ENCODE data around the gene WDR47. TPM values are rescaled to one million over a fixed set of nuclear protein-coding genes. Genes with fewer than 3 reads are reported as not detected.

Gene WDR47
- total RNA-seq, 1 experiment from 2014 or later = 9.3 TPM

DNA sequence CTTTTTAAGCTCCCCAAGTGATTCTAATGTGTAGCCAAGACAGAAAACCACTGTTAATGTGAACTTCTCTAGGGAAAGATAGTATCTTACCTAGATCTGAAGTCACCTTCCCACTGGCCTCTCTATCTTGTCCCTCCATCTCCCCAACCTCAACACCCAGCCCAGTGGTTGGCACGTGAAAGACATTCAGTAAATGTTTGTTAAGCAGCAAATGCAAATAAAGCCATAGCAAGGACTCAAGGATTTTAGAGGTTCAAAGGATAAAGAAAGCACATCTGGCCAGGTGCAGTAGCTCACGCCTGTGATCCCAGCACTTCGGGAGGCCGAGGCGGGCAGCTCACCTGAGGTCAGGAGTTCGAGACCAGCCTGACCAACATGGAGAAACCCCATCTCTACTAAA, 88.5 kb downstream of the WDR47 start:
- peaks cover 88% of the 10 kb centered on the region for H3K79me2 ChIP-seq (ENCODE audit: insufficient read depth, low read length)

More for the DNA sequence above, 88.5 kb downstream of the WDR47 start:
- H3K36me3 ChIP-seq (ENCODE audit: control insufficient read depth in 1 of 2, insufficient read depth in 2 of 2, low read length in 2 of 2) = no peaks in the 10 kb centered on the region
- H3K4me1 ChIP-seq (ENCODE audit: control insufficient read depth in 1 of 2, insufficient read depth in 2 of 2, low read length in 2 of 2) = no peaks in the 10 kb centered on the region
- no peak overlapping the region for H3K27ac ChIP-seq (ENCODE audit: low read depth, low read length)
- no peak overlapping the region for H3K4me2 ChIP-seq (ENCODE audit: low read length)
- DNase-seq (ENCODE audit: low read depth, low spot score) (no peak), ATAC-seq (no peak)
- no peaks in the 10 kb centered on the region for H3K9me3 ChIP-seq (ENCODE audit: control insufficient read depth in 1 of 2, insufficient read depth in 1 of 2, low read depth in 1 of 2, low read length in 2 of 2)
- no peak overlapping the region for H3K4me3 ChIP-seq (replicated peaks in 1 of 2; ENCODE audit: low read depth in 1 of 2, low read length in 2 of 2)
- BruUV-seq (replicated peaks) = no TSS peak
- ChIA-PET CTCF (no interaction called here), RAD21 (ENCODE audit: low non-redundant PET in 1 of 2, low total read pairs in 2 of 2, uncharacterized antibody in 2 of 2, unreplicated experiment in 2 of 2) (no interaction called here), POLR2A (no interaction called here)
- H3K9ac ChIP-seq (ENCODE audit: low read length) = no peak overlapping the region
- TF ChIP-seq ZNF274 (IDR thresholded peaks at IDR 0.05; ENCODE audit: low read depth, low read length) (no peak), RAD21 (IDR thresholded peaks at IDR 0.05; ENCODE audit: low read depth) (no peak), SRF (IDR thresholded peaks at IDR 0.05; ENCODE audit: low read depth) (no peak), CEBPB (IDR thresholded peaks at IDR 0.05; ENCODE audit: low read depth) (no peak), JUND (IDR thresholded peaks at IDR 0.05) (no peak), EGR1 (IDR thresholded peaks at IDR 0.05; ENCODE audit: low read depth) (no peak), EZH2 (IDR thresholded peaks at IDR 0.05) (no peak), SIN3A (IDR thresholded peaks at IDR 0.05; ENCODE audit: low read depth) (no peak)
- TF ChIP-seq, protein P1, sequence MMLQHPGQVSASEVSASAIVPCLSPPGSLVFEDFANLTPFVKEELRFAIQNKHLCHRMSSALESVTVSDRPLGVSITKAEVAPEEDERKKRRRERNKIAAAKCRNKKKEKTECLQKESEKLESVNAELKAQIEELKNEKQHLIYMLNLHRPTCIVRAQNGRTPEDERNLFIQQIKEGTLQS (IDR thresholded peaks at IDR 0.05) = no peak
- TF ChIP-seq, protein P2, sequence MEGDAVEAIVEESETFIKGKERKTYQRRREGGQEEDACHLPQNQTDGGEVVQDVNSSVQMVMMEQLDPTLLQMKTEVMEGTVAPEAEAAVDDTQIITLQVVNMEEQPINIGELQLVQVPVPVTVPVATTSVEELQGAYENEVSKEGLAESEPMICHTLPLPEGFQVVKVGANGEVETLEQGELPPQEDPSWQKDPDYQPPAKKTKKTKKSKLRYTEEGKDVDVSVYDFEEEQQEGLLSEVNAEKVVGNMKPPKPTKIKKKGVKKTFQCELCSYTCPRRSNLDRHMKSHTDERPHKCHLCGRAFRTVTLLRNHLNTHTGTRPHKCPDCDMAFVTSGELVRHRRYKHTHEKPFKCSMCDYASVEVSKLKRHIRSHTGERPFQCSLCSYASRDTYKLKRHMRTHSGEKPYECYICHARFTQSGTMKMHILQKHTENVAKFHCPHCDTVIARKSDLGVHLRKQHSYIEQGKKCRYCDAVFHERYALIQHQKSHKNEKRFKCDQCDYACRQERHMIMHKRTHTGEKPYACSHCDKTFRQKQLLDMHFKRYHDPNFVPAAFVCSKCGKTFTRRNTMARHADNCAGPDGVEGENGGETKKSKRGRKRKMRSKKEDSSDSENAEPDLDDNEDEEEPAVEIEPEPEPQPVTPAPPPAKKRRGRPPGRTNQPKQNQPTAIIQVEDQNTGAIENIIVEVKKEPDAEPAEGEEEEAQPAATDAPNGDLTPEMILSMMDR (IDR thresholded peaks at IDR 0.05 in 2 of 3, conservative IDR thresholded peaks at IDR 0.05 in 1 of 3; ENCODE audit: borderline replicate concordance in 1 of 3, insufficient read depth in 1 of 3, low read depth in 2 of 3, low read length in 2 of 3) = no peak
- TF ChIP-seq, protein P3, sequence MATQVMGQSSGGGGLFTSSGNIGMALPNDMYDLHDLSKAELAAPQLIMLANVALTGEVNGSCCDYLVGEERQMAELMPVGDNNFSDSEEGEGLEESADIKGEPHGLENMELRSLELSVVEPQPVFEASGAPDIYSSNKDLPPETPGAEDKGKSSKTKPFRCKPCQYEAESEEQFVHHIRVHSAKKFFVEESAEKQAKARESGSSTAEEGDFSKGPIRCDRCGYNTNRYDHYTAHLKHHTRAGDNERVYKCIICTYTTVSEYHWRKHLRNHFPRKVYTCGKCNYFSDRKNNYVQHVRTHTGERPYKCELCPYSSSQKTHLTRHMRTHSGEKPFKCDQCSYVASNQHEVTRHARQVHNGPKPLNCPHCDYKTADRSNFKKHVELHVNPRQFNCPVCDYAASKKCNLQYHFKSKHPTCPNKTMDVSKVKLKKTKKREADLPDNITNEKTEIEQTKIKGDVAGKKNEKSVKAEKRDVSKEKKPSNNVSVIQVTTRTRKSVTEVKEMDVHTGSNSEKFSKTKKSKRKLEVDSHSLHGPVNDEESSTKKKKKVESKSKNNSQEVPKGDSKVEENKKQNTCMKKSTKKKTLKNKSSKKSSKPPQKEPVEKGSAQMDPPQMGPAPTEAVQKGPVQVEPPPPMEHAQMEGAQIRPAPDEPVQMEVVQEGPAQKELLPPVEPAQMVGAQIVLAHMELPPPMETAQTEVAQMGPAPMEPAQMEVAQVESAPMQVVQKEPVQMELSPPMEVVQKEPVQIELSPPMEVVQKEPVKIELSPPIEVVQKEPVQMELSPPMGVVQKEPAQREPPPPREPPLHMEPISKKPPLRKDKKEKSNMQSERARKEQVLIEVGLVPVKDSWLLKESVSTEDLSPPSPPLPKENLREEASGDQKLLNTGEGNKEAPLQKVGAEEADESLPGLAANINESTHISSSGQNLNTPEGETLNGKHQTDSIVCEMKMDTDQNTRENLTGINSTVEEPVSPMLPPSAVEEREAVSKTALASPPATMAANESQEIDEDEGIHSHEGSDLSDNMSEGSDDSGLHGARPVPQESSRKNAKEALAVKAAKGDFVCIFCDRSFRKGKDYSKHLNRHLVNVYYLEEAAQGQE (IDR thresholded peaks at IDR 0.05; ENCODE audit: low read depth) = no peak
- H3K27me3 ChIP-seq (ENCODE audit: insufficient read depth, low read length) = no peaks in the 10 kb centered on the region
- 0 out of 2 replicates have a peak, but pooled peaks cover 4% of the 10 kb centered on the region for H4K20me1 ChIP-seq (ENCODE audit: insufficient read depth)
- H2AFZ ChIP-seq (ENCODE audit: low read depth, low read length, poor library complexity, severe bottlenecking) = no peak overlapping the region
- intact Hi-C loops (cut with micrococcal nuclease) = no loop called here
- no peaks in the 10 kb centered on the region for H3K9me2 ChIP-seq (ENCODE audit: insufficient read depth)
